ENCODE results near the gene SAMD4A.

SAMD4A gene

GRCh38 chr14:54686219-54686870 lies 119.4 kb downstream of the SAMD4A start:
- DNase-seq, result no peak

DNA sequence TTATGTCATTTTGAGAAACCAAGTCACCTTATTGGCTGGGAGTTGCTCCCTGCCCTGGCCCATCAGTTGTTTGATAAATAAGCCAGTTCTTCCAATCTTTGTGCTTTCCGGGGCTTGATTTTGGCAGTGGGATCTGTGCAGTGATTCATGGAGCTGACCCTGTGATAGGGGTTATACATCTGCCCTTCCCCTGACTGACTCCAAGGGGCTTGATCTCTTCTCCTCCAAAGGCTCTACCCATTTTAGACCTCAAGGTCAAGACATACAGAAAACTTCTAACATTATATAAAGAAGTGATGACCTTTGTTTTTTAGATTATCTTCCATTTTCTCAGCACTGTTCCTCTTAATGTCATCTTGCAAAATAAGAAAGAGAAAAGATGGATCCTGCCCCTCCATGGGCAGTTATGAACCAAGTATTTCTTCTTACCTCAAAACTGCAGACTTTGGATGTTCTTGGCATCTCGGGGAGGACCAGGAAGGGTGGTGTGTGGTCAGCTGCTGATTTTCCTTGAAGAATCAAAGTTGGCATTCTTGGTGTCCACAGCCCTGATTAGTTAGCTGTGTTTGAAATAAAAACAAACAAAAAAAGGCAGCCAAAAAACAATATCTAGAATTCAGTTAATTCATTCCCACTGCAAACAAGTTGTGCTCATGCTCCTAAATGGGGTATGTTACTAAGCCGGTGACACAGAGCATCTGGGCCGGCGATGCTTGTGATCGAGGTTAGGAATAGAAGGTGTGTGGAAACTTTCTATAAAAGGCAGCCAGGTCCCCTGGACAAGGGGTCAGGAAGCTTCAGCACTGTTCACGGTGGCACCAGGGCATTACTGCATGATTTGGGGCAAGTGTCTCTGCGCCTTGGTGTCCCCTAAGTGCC lies 120.2 kb downstream of the SAMD4A start:
- DNase-seq, result no peak

DNA sequence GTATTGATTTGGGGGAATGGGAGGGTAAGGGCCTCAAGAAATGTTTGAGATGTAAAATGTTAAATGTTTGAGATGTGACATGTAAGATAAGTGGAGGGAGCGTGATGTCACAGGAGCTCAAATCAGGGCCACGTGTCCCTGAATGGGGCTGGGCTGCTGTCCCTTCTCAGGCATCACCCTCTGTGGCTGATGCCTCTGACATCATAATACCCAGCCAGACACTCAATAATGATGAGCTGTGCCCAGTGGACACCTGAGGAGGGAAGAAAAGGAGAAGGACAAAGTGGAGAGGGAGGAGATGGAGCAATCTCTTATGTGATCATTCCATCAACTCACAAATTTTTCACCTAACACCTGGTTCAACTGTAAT lies 120.8 kb downstream of the SAMD4A start:
- DNase-seq, result no peak

DNA sequence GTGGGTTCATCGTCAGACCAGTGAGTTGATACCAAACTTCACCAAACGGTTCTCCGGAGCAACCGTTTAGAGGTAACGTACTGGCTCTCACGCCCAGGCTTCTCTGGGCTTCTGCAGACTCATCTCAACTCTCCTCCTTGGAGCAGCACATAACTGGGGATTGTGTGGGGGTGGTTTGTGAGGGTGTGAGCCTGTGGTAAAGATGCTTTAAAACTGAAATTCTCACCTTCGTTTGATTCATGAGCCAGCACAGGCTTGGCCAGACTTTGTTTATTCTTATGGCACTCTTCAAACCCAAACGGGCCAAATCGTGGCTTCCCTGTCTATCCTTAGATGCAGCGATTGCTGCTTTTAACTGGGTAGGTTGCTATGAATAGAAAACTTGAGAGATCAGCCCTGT lies 121.3 kb downstream of the SAMD4A start:
- DNase-seq, result no peak

DNA sequence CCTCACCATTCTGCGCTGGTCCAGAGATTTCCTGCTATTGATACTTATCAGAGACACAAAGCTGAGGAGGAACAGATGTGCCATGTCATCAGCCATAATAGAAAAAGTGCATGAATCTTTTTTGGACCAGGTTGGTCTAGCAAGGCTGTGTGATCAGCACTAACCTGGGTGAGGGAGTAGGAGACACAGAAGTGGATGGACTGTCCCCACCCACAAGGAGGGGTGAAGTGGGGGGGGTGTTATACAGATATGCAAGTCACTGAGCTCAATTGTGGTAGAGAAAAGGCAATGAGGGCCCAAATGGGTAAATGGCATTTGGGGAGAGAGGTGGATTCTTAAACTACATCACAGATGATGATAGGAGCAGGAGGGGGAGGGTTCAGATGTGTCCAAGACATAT lies 123.0 kb downstream of the SAMD4A start:
- DNase-seq, result no peak

GRCh38 chr14:54690887-54691286 lies 124.0 kb downstream of the SAMD4A start:
- no peak for DNase-seq

GRCh38 chr14:54691525-54692283 lies 124.8 kb downstream of the SAMD4A start:
- no peak for DNase-seq

- no peak for DNase-seq
Measured at GRCh38 chr14:54692284-54692772, 125.4 kb downstream of the SAMD4A start.

GRCh38 chr14:54693761-54694160 lies 126.8 kb downstream of the SAMD4A start:
- no peak for DNase-seq

DNA sequence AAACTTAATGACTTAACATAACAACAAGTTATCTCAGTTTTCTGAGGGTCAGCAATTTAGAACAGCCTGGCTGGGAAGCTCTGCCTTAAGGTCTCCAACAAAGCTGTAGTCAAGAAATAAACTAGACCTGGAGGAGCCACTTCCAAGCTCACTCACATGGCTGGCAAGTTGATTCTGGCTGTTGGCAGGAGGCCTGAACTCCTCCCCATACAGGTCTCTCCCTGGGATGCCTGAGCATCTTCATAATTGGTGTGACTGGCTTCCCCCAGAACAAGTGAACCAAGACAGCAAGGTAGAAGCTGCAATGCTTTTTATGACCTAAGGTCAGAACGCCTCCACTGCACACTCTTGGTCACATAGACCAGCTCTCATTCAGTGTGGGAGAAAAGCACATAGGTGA lies 128.3 kb downstream of the SAMD4A start:
- DNase-seq, result no peak

- no peak for DNase-seq
Measured at GRCh38 chr14:54697001-54697400, 130.1 kb downstream of the SAMD4A start.

DNA sequence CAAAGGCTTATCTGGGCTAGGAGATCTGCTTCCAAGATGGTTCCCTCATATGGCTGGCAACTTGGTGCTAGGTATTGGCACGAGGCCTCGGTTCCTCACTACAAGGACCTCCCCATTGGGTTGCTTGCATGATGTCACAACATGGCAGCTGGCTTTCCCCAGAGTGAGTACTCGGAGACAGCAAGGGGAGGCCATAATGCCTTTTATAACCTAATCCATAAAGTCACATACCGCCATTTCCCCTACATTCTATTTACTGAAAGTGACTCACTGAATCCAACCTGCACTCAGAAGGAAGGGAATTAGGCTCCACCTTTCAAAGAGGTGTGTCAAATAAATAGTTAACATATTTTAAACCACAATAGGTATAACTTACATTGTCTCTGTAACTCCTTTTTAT lies 130.9 kb downstream of the SAMD4A start:
- no peak for DNase-seq

- DNase-seq, result no peak
Measured at GRCh38 chr14:54698501-54698900, 131.6 kb downstream of the SAMD4A start.

DNA sequence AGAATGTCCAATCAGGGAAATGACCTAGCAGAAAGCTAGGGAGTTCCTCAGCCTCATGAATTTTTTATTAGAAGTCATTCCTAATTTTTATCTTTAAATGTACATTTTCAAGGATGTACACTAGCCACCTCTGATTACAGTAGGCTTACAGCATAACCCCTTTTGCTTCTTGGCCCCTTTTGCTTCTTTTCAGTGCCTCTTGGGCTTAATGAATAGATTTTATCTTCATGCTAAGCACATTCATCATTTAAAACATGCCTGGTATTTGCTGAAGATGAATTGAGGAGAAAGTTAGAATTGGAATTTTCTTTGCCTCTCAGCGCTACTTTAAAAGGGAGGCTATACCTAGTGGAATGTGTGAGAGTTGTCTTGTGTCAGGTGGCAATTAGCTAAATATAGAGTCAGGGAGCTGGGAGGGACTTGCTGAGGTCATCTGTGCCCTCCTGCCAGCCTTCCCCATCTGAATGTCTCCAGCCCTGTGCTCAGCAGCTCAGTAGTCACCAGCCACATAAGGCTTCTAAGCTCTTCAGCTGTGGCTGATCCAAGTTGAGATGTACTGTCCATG lies 132.1 kb downstream of the SAMD4A start:
- DNase-seq, result no peak

DNA sequence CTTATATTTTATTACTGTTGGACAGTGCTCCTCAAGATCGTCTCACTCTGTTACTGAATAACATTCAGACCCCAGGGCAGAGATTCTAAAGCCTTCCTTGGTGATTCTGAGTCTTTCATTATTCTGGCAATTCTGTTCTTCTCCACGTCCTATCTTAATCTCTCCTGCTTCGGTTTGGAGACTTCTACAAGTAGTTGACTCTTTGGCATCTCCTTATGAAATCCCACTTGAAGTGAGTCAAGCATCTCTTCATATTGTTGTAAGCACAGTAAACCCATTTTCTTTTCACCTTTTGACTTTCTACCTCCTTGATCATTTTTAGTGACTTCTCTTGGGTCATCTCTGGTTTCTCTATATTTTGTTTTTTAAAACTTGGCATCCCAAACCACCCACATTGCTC lies 132.8 kb downstream of the SAMD4A start:
- DNase-seq, result no peak

DNA sequence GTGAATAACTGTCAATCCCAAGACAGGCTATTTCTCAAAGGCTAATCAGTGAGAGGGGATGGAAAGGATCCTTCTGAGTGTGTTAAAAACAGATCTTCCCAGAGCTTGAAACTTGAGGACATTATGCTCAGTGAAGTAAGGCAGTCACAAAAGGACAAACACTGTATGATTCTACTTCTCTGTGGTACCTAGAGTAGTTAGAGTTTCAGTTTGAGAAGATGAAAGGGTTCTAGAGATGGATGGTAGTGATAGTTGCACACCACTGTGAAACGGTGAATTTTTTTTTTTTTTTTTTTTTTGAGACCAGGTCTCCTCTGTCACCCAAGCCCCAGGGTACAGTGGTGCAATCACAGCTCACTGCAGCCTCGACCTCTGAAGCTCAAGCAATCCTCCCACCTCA lies 133.8 kb downstream of the SAMD4A start:
- DNase-seq, result no peak

GRCh38 chr14:54702014-54702491 lies 135.1 kb downstream of the SAMD4A start:
- DNase-seq, result no peak

DNA sequence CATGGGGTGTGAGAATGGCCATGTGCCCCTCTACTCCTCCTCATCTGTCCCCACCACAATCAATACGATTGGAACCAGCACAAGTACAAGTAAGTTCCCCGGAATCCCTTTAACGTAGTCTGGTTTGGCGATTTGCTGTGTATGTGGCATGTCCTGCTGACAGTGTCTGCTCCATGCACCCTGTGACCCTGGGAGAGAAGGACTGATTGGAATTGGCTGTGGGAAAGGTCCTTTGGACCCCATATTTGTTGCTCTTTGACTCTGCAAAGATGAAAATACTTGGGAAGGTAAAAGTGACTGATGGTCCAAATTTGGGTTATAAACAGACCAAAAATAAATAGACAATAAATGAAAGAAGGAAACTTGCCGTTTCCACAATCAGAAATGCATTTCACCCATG lies 135.6 kb downstream of the SAMD4A start:
- DNase-seq, result no peak

GRCh38 chr14:54703082-54703481 lies 136.2 kb downstream of the SAMD4A start:
- DNase-seq, result no peak

GRCh38 chr14:54703724-54704123 lies 136.8 kb downstream of the SAMD4A start:
- DNase-seq, result no peak

- DNase-seq, result no peak
Measured at GRCh38 chr14:54704768-54705167, 137.8 kb downstream of the SAMD4A start.

DNA sequence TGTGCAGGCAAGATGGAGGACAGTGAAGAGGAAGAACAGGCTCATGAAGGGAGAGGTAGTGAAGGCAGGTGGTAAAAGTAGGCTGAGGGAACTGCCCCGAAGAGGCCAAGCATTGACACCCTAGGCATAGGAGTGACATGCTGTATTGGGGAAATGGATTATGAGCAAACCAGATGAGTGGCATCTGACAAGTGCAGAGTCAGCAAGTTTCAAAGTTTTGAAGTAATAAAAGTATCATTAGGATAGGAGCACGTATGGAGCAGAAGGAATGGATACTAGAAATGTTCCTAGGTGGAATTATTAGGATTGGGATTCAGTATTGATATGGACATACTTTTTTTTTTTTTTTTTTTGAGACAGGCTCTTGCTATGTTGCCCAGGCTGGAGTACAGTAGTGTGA lies 139.8 kb downstream of the SAMD4A start:
- DNase-seq, result no peak

DNA sequence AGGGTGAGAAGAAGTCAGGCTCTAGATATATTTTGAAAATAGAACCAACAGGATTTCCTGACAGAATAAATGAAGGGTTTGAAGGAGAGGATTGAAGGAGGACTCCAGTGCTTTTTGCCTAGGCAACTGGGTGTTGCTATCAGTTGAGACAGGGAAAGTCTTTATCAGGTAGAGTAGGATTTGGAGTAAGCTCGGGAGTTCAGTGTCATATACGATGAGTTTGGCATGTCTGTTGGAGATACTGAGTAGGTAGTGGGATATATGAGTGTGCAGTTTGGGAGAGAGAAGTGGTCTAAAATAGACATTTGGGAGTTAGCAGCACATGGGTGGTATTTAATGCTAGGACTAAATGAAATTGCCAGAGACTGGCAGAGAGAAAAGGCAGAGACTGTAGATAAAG lies 141.2 kb downstream of the SAMD4A start:
- no peak for DNase-seq

Measured in effector CD8-positive, alpha-beta T cell (primary cell).